Measurements from ENCODE around the gene HMCN2. TPM values are rescaled to one million over a fixed set of nuclear protein-coding genes. Genes with fewer than 3 reads are reported as not detected.

The HMCN2 gene
- total and polyA plus RNA-seq, 2 donors from 2014 or later, result 0.99 to 8.6 TPM

GRCh38 chr9:130390986-130391385 is 125.4 kb downstream of the HMCN2 start:
- Histone ChIP-seq H3K27ac (ENCODE audit: low read depth in 2 of 2, low read length in 2 of 2) (no peak overlapping the region), H3K36me3 (ENCODE audit: control insufficient read depth in 2 of 3, insufficient read depth in 3 of 3, low read length in 3 of 3) (no peaks in the 10 kb centered on the region), H3K4me3 (ENCODE audit: low read length in 3 of 3) (no peak overlapping the region), H3K9ac (ENCODE audit: low read length in 3 of 3) (no peak overlapping the region), H3K27me3 (ENCODE audit: control insufficient read depth, insufficient read depth, low read length) (no peaks in the 10 kb centered on the region), H3K9me3 (ENCODE audit: control insufficient read depth in 2 of 3, insufficient read depth in 1 of 3, low read length in 3 of 3) (no peaks in the 10 kb centered on the region), H3K4me1 (ENCODE audit: control insufficient read depth in 2 of 3, insufficient read depth in 2 of 3, low read depth in 1 of 3, low read length in 3 of 3) (no peaks in the 10 kb centered on the region)
- no peak for FAIRE-seq
- intact Hi-C loops (cut with DNase I), result no loop called here
- TF ChIP-seq, protein P1, sequence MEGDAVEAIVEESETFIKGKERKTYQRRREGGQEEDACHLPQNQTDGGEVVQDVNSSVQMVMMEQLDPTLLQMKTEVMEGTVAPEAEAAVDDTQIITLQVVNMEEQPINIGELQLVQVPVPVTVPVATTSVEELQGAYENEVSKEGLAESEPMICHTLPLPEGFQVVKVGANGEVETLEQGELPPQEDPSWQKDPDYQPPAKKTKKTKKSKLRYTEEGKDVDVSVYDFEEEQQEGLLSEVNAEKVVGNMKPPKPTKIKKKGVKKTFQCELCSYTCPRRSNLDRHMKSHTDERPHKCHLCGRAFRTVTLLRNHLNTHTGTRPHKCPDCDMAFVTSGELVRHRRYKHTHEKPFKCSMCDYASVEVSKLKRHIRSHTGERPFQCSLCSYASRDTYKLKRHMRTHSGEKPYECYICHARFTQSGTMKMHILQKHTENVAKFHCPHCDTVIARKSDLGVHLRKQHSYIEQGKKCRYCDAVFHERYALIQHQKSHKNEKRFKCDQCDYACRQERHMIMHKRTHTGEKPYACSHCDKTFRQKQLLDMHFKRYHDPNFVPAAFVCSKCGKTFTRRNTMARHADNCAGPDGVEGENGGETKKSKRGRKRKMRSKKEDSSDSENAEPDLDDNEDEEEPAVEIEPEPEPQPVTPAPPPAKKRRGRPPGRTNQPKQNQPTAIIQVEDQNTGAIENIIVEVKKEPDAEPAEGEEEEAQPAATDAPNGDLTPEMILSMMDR (IDR thresholded peaks at IDR 0.05; ENCODE audit: borderline replicate concordance, extremely low read depth, insufficient read depth), result no peak
- no peak for DNase-seq

DNA sequence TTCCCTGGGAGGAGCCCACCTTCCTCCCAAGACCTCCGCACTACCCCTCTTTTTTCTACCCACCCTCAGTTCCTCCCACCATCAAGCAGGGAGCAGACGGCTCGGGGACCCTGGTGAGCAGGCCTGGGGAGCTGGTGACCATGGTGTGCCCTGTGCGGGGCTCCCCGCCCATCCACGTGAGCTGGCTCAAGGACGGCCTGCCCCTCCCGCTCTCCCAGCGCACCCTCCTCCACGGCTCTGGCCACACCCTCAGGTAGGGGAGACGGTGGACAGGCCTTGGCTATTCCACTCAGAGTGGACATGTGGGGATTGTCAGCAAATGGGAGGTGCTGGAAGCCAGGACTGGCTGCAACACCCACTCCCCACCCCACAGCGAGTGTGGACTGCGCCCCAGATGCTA is 126.3 kb downstream of the HMCN2 start:
- intact Hi-C loops (cut with DNase I), result no loop called here
- H3K4me1 ChIP-seq (ENCODE audit: control insufficient read depth in 2 of 3, insufficient read depth in 2 of 3, low read depth in 1 of 3, low read length in 3 of 3), result no peaks in the 10 kb centered on the region
- FAIRE-seq (no peak), DNase-seq (no peak)
- no peaks in the 10 kb centered on the region for H3K27me3 ChIP-seq (ENCODE audit: control insufficient read depth, insufficient read depth, low read length)
- no peaks in the 10 kb centered on the region for H3K36me3 ChIP-seq (ENCODE audit: control insufficient read depth in 2 of 3, insufficient read depth in 3 of 3, low read length in 3 of 3)
- H3K27ac ChIP-seq (ENCODE audit: low read depth in 2 of 2, low read length in 2 of 2), result no peak overlapping the region
- no peaks in the 10 kb centered on the region for H3K9me3 ChIP-seq (ENCODE audit: control insufficient read depth in 2 of 3, insufficient read depth in 1 of 3, low read length in 3 of 3)
- H3K9ac ChIP-seq (ENCODE audit: low read length in 3 of 3), result no peak overlapping the region
- H3K4me3 ChIP-seq (ENCODE audit: low read length in 3 of 3), result no peak overlapping the region
- TF ChIP-seq, protein P1 (IDR thresholded peaks at IDR 0.05; ENCODE audit: borderline replicate concordance, extremely low read depth, insufficient read depth), result no peak

DNA sequence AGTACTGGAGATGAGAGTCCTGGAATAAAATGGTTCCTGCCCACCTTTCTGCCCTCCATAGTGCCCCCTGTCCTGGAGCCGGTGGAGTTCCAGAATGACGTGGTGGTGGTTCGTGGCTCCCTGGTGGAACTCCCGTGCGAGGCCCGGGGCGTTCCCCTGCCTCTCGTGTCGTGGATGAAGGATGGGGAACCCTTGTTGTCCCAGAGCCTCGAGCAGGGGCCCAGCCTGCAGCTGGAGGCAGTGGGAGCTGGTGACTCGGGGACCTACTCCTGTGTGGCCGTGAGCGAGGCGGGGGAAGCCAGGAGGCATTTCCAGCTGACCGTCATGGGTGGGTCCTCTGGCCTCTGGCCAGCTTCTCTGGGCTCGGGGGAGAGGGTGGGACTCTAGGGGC is 128.1 kb downstream of the HMCN2 start:
- intact Hi-C loops (cut with DNase I), result no loop called here
- no peaks in the 10 kb centered on the region for H3K9me3 ChIP-seq (ENCODE audit: control insufficient read depth in 2 of 3, insufficient read depth in 1 of 3, low read length in 3 of 3)
- no peaks in the 10 kb centered on the region for H3K4me1 ChIP-seq (ENCODE audit: control insufficient read depth in 2 of 3, insufficient read depth in 2 of 3, low read depth in 1 of 3, low read length in 3 of 3)
- FAIRE-seq (no peak), DNase-seq (no peak)
- no peak overlapping the region for H3K4me3 ChIP-seq (ENCODE audit: low read length in 3 of 3)
- no peak overlapping the region for H3K9ac ChIP-seq (ENCODE audit: low read length in 3 of 3)
- H3K27me3 ChIP-seq (ENCODE audit: control insufficient read depth, insufficient read depth, low read length), result no peaks in the 10 kb centered on the region
- H3K27ac ChIP-seq (ENCODE audit: low read depth in 2 of 2, low read length in 2 of 2), result no peak overlapping the region
- TF ChIP-seq, protein P1 (IDR thresholded peaks at IDR 0.05; ENCODE audit: borderline replicate concordance, extremely low read depth, insufficient read depth), result no peak
- H3K36me3 ChIP-seq (ENCODE audit: control insufficient read depth in 2 of 3, insufficient read depth in 3 of 3, low read length in 3 of 3), result no peaks in the 10 kb centered on the region

GRCh38 chr9:130394320-130394719 is 128.8 kb downstream of the HMCN2 start:
- DNase-seq (no peak), FAIRE-seq (no peak)
- Histone ChIP-seq H3K27ac (ENCODE audit: low read depth in 2 of 2, low read length in 2 of 2) (no peak overlapping the region), H3K9me3 (ENCODE audit: control insufficient read depth in 2 of 3, insufficient read depth in 1 of 3, low read length in 3 of 3) (no peaks in the 10 kb centered on the region), H3K27me3 (ENCODE audit: control insufficient read depth, insufficient read depth, low read length) (no peaks in the 10 kb centered on the region), H3K4me3 (ENCODE audit: low read length in 3 of 3) (no peak overlapping the region), H3K9ac (ENCODE audit: low read length in 3 of 3) (no peak overlapping the region), H3K4me1 (ENCODE audit: control insufficient read depth in 2 of 3, insufficient read depth in 2 of 3, low read depth in 1 of 3, low read length in 3 of 3) (no peaks in the 10 kb centered on the region), H3K36me3 (ENCODE audit: control insufficient read depth in 2 of 3, insufficient read depth in 3 of 3, low read length in 3 of 3) (no peaks in the 10 kb centered on the region)
- intact Hi-C loops (cut with DNase I), result no loop called here
- TF ChIP-seq, protein P1 (IDR thresholded peaks at IDR 0.05; ENCODE audit: borderline replicate concordance, extremely low read depth, insufficient read depth), result no peak
